Astrocyte (in vitro differentiated cells and primary cell): Measurements from ENCODE around the gene DCST2. TPM values are rescaled to one million over a fixed set of nuclear protein-coding genes. Genes with fewer than 3 reads are reported as not detected.

Experiments used
- DNase-seq: peaks from one replicate; pipeline ENCODE4 v3.0.0-alpha.2; 2010; ENCODE audit warnings: low read depth
- FAIRE-seq: peaks from 2 replicates; lab custom pipeline; 2011; peaks lifted over from hg19 to GRCh38; lab: Jason Lieb, UNC
- H2AFZ ChIP-seq: 2 replicates; pipeline ENCODE4 v1.6.0; 2012; ENCODE audit warnings: low read depth, low read length, inconsistent platforms
- H3K27ac ChIP-seq: 2 replicates; pipeline ENCODE4 v1.5.1; 2011; ENCODE audit warnings: low read depth, low read length, inconsistent platforms
- H3K27me3 ChIP-seq: 2 replicates; pipeline ENCODE4 v1.6.0; 2011; ENCODE audit warnings: low read length, inconsistent platforms; ENCODE audit not compliant: insufficient read depth
- H3K36me3 ChIP-seq: 2 replicates; pipeline ENCODE4 v1.5.1; 2011; ENCODE audit warnings: low read length, inconsistent platforms; ENCODE audit not compliant: insufficient read depth
- H3K4me1 ChIP-seq: 2 replicates; pipeline ENCODE4 v1.5.1; 2011; ENCODE audit warnings: low read length, inconsistent platforms; ENCODE audit not compliant: insufficient read depth
- H3K4me2 ChIP-seq: 2 replicates; pipeline ENCODE4 v1.6.0; 2012; ENCODE audit warnings: low read length, inconsistent platforms
- H3K4me3 ChIP-seq: 2 replicates; pipeline ENCODE4 v1.5.1; 2011; ENCODE audit warnings: low read depth, mild to moderate bottlenecking, low read length, inconsistent platforms; ENCODE audit not compliant: insufficient read depth
- H3K79me2 ChIP-seq: 2 replicates; pipeline ENCODE4 v1.6.0; 2012; ENCODE audit warnings: mild to moderate bottlenecking, low read length, inconsistent platforms; ENCODE audit not compliant: insufficient read depth
- H3K9ac ChIP-seq: 2 replicates; pipeline ENCODE4 v1.6.0; 2012; ENCODE audit warnings: mild to moderate bottlenecking, low read length, inconsistent platforms
- H3K9me3 ChIP-seq: 2 replicates; pipeline ENCODE4 v1.5.1; 2012; ENCODE audit warnings: low read depth, mild to moderate bottlenecking, low read length, inconsistent platforms; ENCODE audit not compliant: insufficient read depth
- H4K20me1 ChIP-seq: 2 replicates; pipeline ENCODE4 v1.6.0; 2012; ENCODE audit warnings: low read length, inconsistent platforms; ENCODE audit not compliant: insufficient read depth
- H3K27ac Mint-ChIP-seq: one replicate; pipeline ENCODE4 v1.8.0; 2021; ENCODE audit warnings: mild to moderate bottlenecking, mixed read lengths; ENCODE audit not compliant: unreplicated experiment
- H3K27me3 Mint-ChIP-seq: one replicate; pipeline ENCODE4 v1.8.0; 2021; ENCODE audit warnings: low read depth, mixed read lengths; ENCODE audit not compliant: unreplicated experiment
- H3K36me3 Mint-ChIP-seq: one replicate; pipeline ENCODE4 v1.8.0; 2021; ENCODE audit warnings: low read depth, mixed read lengths; ENCODE audit not compliant: unreplicated experiment
- H3K4me1 Mint-ChIP-seq: one replicate; pipeline ENCODE4 v1.8.0; 2021; ENCODE audit warnings: low read depth, mixed read lengths; ENCODE audit not compliant: unreplicated experiment
- H3K4me3 Mint-ChIP-seq: one replicate; pipeline ENCODE4 v1.8.0; 2021; ENCODE audit warnings: mild to moderate bottlenecking, moderate library complexity, mixed read lengths; ENCODE audit not compliant: unreplicated experiment
- H3K9me3 Mint-ChIP-seq: one replicate; pipeline ENCODE4 v1.8.0; 2021; ENCODE audit warnings: mild to moderate bottlenecking, mixed read lengths; ENCODE audit not compliant: unreplicated experiment
- CTCF ChIP-seq: IDR thresholded peaks from 2 replicates; pipeline ENCODE4 v1.5.1; 2011; ENCODE audit warnings: low read depth, mild to moderate bottlenecking, inconsistent platforms, low read length, moderate library complexity; ENCODE audit not compliant: insufficient read depth
- EZH2 ChIP-seq: IDR thresholded peaks from 2 replicates; pipeline ENCODE4 v1.6.1; 2012; ENCODE audit warnings: mild to moderate bottlenecking, low read length, inconsistent platforms; ENCODE audit not compliant: insufficient read depth
- total RNA-seq: library from RNA; stranded (reverse); gene quantifications from 2 replicates; pipeline ENCODE4 v1.2.1, GENCODE V29; 2021

Gene DCST2
- total RNA-seq, 1 donor from 2014 or later = 0.34 TPM

- no peak overlapping the region for H3K27ac ChIP-seq
- no peak for TF ChIP-seq CTCF
- no peak for TF ChIP-seq EZH2
- no peak overlapping the region for H3K4me2 ChIP-seq
- DNase-seq (no peak), FAIRE-seq (no peak)
- peaks cover 2% of the 10 kb centered on the region for H3K27me3 ChIP-seq
- no peak overlapping the region for H3K27ac Mint-ChIP-seq
- peaks cover 8% of the 10 kb centered on the region for H3K36me3 Mint-ChIP-seq
- no peaks in the 10 kb centered on the region for H3K9me3 Mint-ChIP-seq
- H3K79me2 ChIP-seq = no peaks in the 10 kb centered on the region
- no peaks in the 10 kb centered on the region for H3K4me1 ChIP-seq
- H3K4me3 ChIP-seq = no peak overlapping the region
- no peaks in the 10 kb centered on the region for H4K20me1 ChIP-seq
- peaks cover 2% of the 10 kb centered on the region for H3K4me1 Mint-ChIP-seq
- no peak overlapping the region for H3K4me3 Mint-ChIP-seq
- H3K36me3 ChIP-seq = no peaks in the 10 kb centered on the region
- H3K27me3 Mint-ChIP-seq = peaks cover 31% of the 10 kb centered on the region
- no peak overlapping the region for H2AFZ ChIP-seq
- H3K9me3 ChIP-seq = no peaks in the 10 kb centered on the region
- H3K9ac ChIP-seq = no peak overlapping the region
Measured at GRCh38 chr1:155032886-155033285, 695 bp downstream of the DCST2 start.

DNA sequence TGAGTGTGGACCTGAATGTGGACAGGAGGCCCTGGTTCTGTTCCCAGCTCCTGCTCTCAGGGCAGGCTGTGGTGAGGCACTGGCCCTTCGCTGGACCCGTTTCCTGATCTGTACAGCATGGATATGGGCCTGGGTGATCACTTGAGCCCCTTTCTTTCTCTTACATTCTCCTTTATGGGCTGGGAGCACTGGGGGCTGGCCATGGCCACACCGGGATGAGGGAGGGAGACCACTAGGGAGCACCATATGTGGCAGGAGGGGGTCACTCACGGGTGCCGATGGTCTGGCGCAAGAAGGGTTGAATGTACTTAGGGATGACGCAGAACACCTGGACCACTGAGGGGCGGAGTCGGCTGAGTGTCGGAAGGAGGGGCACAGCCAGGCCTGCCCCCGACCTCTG, 2.7 kb downstream of the DCST2 start:
- no peaks in the 10 kb centered on the region for H3K27me3 ChIP-seq
- no peaks in the 10 kb centered on the region for H3K4me1 Mint-ChIP-seq
- no peak overlapping the region for H3K27ac ChIP-seq
- no peaks in the 10 kb centered on the region for H4K20me1 ChIP-seq
- no peak overlapping the region for H3K4me3 ChIP-seq
- no peak overlapping the region for H3K4me2 ChIP-seq
- no peaks in the 10 kb centered on the region for H3K79me2 ChIP-seq
- no peaks in the 10 kb centered on the region for H3K9me3 ChIP-seq
- H2AFZ ChIP-seq = no peak overlapping the region
- DNase-seq = no peak
- no peak for FAIRE-seq
- no peaks in the 10 kb centered on the region for H3K9me3 Mint-ChIP-seq
- H3K36me3 Mint-ChIP-seq = peaks cover 8% of the 10 kb centered on the region
- no peak overlapping the region for H3K4me3 Mint-ChIP-seq
- no peaks in the 10 kb centered on the region for H3K4me1 ChIP-seq
- TF ChIP-seq CTCF = no peak
- no peak for TF ChIP-seq EZH2
- peaks cover 28% of the 10 kb centered on the region for H3K27me3 Mint-ChIP-seq
- H3K27ac Mint-ChIP-seq = no peak overlapping the region
- H3K36me3 ChIP-seq = no peaks in the 10 kb centered on the region
- H3K9ac ChIP-seq = no peak overlapping the region

- Mint-ChIP-seq H3K4me3 (no peak overlapping the region), H3K27ac (no peak overlapping the region), H3K4me1 (no peaks in the 10 kb centered on the region), H3K9me3 (no peaks in the 10 kb centered on the region), H3K27me3 (peaks cover 26% of the 10 kb centered on the region), H3K36me3 (peaks cover 8% of the 10 kb centered on the region)
- FAIRE-seq (no peak), DNase-seq (no peak)
- Histone ChIP-seq H3K79me2 (no peaks in the 10 kb centered on the region), H3K4me2 (no peak overlapping the region), H3K36me3 (no peaks in the 10 kb centered on the region), H3K9me3 (no peaks in the 10 kb centered on the region), H4K20me1 (no peaks in the 10 kb centered on the region), H3K27ac (no peak overlapping the region), H3K9ac (no peak overlapping the region), H3K4me1 (no peaks in the 10 kb centered on the region), H3K4me3 (no peak overlapping the region), H2AFZ (no peak overlapping the region), H3K27me3 (no peaks in the 10 kb centered on the region)
- TF ChIP-seq EZH2 (no peak), CTCF (no peak)
Measured at GRCh38 chr1:155030243-155030795, 3.3 kb downstream of the DCST2 start.
